Measurements from ENCODE around the gene CYP2D6.

- TF ChIP-seq, protein P1, sequence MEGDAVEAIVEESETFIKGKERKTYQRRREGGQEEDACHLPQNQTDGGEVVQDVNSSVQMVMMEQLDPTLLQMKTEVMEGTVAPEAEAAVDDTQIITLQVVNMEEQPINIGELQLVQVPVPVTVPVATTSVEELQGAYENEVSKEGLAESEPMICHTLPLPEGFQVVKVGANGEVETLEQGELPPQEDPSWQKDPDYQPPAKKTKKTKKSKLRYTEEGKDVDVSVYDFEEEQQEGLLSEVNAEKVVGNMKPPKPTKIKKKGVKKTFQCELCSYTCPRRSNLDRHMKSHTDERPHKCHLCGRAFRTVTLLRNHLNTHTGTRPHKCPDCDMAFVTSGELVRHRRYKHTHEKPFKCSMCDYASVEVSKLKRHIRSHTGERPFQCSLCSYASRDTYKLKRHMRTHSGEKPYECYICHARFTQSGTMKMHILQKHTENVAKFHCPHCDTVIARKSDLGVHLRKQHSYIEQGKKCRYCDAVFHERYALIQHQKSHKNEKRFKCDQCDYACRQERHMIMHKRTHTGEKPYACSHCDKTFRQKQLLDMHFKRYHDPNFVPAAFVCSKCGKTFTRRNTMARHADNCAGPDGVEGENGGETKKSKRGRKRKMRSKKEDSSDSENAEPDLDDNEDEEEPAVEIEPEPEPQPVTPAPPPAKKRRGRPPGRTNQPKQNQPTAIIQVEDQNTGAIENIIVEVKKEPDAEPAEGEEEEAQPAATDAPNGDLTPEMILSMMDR (IDR thresholded peaks at IDR 0.05; ENCODE audit: low read length), result no peak
- no peak for TF ChIP-seq EZH2 (IDR thresholded peaks at IDR 0.05; ENCODE audit: borderline replicate concordance, low read length)
These were observed 45.8 kb upstream of the CYP2D6 start for GRCh38 chr22:42176255-42176915.

All from OCI-LY1 (cell line).